ENCODE measurements around the gene ANKRD50. TPM values are rescaled to one million over a fixed set of nuclear protein-coding genes. Genes with fewer than 3 reads are reported as not detected.

ANKRD50 gene
- total RNA-seq, 2 donors from 2014 or later, result 8.2 to 11.7 TPM

- Histone ChIP-seq H3K9me3 (no peaks in the 10 kb centered on the region), H3K36me3 (peaks cover 7% of the 10 kb centered on the region), H3K4me1 (peaks cover 0 to 8% of the 10 kb centered on the region in 2 donors), H3K27me3 (no peaks in the 10 kb centered on the region), H3K4me3 (no peak overlapping the region), H3K27ac (no peak overlapping the region)
- DNase-seq (ENCODE audit: low spot score), result no peak
- no peak for TF ChIP-seq CTCF (IDR thresholded peaks at IDR 0.05)
Measured at GRCh38 chr4:124703154-124703553, 9.4 kb downstream of the ANKRD50 start.

DNA sequence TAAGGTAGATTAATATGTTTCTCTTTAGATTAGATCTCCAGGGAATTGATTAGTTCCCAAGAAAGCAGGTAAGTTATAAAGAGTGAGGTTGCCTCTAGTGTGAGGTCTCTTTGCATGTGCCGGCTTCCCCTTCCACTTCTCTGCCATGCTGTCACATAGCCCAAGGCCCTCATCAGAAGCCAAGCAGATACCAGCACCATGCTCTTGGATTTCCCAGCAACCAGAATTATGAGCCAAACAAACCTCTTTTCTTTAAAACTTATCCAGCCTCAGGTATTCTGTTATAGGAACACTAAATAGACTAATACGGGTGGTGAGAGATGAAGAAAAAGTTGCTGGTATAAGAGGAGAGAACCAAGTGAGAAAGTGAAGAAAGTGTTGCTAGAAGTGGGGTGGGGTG is 15.1 kb downstream of the ANKRD50 start:
- no peaks in the 10 kb centered on the region for H3K4me1 ChIP-seq
- H3K27ac ChIP-seq, result no peak overlapping the region
- no peak overlapping the region for H3K4me3 ChIP-seq
- TF ChIP-seq CTCF (IDR thresholded peaks at IDR 0.05), result no peak
- no peaks in the 10 kb centered on the region for H3K27me3 ChIP-seq
- H3K36me3 ChIP-seq, result peaks cover 7% of the 10 kb centered on the region
- no peak for DNase-seq (ENCODE audit: low spot score)
- H3K9me3 ChIP-seq, result peaks cover 0 to 15% of the 10 kb centered on the region in 2 donors

DNA sequence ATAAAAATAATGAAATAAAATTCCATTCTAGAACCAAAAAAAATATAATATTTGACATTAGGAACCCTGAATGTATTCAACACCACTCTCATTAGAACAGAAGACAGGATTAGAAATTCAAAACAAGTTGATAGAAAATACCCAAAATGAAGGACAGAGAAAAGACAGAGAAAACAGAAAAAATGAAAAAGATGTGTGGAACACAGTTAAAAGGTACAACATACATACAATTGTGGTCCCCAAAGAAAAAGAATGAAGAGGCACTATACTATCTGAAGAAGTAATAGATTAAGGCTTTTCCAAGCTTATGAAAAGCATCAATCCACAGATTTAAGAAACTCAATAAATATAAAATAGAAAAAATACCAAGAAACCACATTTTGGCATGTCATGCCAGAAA is 16.4 kb downstream of the ANKRD50 start:
- no peak overlapping the region for H3K4me3 ChIP-seq
- H3K36me3 ChIP-seq, result peaks cover 7% of the 10 kb centered on the region
- no peak overlapping the region for H3K27ac ChIP-seq
- no peaks in the 10 kb centered on the region for H3K4me1 ChIP-seq
- H3K9me3 ChIP-seq, result peaks cover 0 to 15% of the 10 kb centered on the region in 2 donors
- TF ChIP-seq CTCF (IDR thresholded peaks at IDR 0.05), result no peak
- no peak for DNase-seq (ENCODE audit: low spot score)
- H3K27me3 ChIP-seq, result no peaks in the 10 kb centered on the region

DNA sequence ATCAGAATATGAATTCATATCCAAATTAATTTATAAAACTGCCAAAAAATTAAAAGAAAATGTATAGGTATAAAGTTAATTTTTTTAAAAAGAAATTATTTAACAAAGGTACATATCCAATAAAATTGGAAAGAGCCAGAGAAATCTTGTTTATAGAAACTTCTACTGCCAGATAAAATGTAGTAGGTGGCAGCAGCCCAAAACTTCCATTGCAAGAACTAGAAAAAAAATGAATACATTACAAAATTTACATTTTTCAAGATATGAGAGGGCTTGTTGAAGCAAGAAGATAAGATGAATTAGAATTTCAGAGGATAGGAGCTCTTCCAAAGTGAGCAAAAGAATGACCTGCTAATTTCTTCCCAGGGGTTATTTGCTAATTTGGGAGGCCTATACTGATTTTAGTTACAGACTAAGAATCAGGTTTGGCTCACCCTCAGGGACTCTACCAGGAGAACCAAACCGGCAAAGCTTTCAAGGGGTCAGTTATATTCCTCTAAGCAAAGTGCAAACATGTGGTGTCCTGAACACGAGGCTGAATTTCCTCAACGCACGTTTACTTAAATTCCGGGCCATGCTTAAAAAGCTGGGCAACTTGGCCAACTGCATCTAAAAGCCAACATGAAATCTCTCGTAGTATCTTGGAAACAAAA is 17.5 kb downstream of the ANKRD50 start:
- no peak overlapping the region for H3K4me3 ChIP-seq
- no peak for TF ChIP-seq CTCF (IDR thresholded peaks at IDR 0.05)
- H3K4me1 ChIP-seq, result no peaks in the 10 kb centered on the region
- peaks cover 0 to 15% of the 10 kb centered on the region in 2 donors for H3K9me3 ChIP-seq
- H3K27ac ChIP-seq, result no peak overlapping the region
- no peaks in the 10 kb centered on the region for H3K36me3 ChIP-seq
- DNase-seq (ENCODE audit: low spot score), result no peak
- H3K27me3 ChIP-seq, result no peaks in the 10 kb centered on the region

- H3K27ac ChIP-seq, result no peak overlapping the region
- H3K4me3 ChIP-seq, result no peak overlapping the region
- no peak for TF ChIP-seq CTCF (IDR thresholded peaks at IDR 0.05)
- H3K9me3 ChIP-seq, result peaks cover 0 to 15% of the 10 kb centered on the region in 2 donors
- no peaks in the 10 kb centered on the region for H3K27me3 ChIP-seq
- no peaks in the 10 kb centered on the region for H3K36me3 ChIP-seq
- no peaks in the 10 kb centered on the region for H3K4me1 ChIP-seq
- no peak for DNase-seq (ENCODE audit: low spot score)
Measured at GRCh38 chr4:124694306-124694705, 18.2 kb downstream of the ANKRD50 start.

DNA sequence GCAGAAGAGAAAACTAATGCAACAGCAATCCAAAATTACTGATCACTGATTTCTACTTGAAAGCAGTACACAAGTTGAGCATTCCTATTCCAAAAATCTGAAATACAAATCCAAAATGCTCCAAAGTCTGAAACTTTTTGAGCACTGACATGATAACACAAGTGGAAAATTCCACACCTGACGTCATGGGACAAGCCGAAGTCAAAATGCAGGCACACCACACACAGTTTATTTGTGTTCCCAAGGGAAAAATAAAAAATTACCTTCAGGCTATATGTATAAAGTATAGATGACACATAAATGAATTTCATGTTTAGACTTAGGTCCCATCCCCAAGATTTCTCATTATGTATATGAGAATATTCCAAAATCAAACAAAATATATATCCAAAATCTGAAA is 20.7 kb downstream of the ANKRD50 start:
- Histone ChIP-seq H3K4me3 (no peak overlapping the region), H3K36me3 (no peaks in the 10 kb centered on the region), H3K9me3 (peaks cover 0 to 13% of the 10 kb centered on the region in 2 donors), H3K27me3 (no peaks in the 10 kb centered on the region), H3K27ac (no peak overlapping the region), H3K4me1 (no peaks in the 10 kb centered on the region)
- no peak for TF ChIP-seq CTCF (IDR thresholded peaks at IDR 0.05)
- no peak for DNase-seq (ENCODE audit: low spot score)
